ENCODE data around the gene EHF.
A peak's percentile ranks its signal among the peaks of the same experiment; 100 is the strongest.

Gene EHF

DNA sequence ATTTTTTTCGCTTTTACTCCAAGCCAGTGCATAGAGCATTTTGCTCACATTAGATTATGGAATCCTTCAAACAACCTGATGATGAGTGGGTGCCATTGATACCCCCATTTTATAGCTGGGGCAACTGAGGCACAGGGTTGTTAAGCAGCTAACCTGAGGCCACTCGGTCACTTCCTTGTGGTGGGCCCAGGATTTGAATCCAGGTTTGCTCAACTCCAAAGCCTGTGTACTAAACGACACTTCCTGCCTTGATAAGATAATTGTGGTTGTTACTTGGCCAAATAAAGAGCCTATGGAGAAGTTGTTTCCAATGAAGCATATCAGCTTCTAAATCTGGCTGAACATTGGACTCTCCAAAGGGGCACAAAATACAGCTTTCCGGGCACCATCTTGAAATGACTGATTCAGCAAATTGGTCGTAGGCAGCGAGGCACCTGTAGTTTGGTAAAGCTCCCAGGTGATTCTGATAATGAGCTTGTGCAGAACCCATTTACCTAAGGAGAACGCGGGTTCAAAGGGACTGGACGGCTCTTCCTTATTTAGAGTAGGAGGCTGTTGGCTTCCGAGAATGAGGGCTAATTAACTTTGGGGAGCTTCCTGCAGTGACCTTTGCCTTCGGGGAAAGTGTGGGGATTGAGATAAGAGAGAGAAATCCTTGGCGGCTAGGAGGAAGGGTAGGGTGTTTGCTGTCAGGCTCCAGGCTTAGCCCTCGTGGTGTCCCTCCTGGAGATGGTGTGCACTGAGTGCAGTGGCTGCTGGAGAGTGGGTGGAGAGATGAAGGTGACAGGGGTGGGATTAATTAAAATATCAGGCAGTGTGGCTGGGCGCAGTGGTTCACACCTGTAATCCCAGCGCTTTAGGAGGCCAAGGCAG lies 17.5 kb upstream of the EHF start:
- DNase-seq: no peak

DNA sequence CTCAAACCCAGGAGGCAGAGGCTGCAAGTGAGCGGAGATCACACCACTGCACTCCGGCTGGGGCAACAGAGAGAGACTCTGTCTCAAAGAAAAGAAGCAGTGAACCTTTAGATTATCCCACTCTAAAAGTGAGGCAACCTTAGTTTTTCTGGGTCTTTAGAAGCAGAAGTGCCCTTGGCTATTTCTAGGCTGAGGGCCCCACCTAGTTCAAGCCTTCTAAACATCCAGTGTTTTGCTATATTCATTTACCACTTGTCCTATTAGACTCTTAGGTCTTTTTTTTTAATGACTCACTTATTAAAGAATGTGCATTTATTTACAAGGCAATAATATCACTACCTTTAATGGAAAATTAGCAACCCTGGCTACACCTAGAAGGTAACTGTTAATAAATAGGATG lies 16.7 kb upstream of the EHF start:
- no peak for DNase-seq

DNA sequence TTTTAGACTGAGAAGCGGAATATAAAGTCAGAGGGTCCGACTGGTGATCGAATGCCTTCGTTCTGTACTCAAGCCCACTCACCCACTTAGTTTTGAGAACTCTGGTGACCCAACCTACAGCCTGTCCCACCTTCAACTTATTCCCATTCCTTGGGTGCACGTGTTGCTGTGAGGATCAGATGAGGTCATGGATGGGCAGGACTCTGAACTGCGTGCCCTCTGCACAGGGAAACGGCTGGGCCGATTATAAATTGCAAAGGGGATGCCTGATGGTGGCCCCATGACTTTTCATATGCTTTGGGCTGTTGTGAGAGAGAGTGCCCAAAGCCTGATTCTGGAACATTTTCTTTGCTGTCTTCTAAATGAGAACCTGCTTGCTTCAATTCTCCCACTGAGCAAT lies 16.0 kb upstream of the EHF start:
- DNase-seq: no peak

DNA sequence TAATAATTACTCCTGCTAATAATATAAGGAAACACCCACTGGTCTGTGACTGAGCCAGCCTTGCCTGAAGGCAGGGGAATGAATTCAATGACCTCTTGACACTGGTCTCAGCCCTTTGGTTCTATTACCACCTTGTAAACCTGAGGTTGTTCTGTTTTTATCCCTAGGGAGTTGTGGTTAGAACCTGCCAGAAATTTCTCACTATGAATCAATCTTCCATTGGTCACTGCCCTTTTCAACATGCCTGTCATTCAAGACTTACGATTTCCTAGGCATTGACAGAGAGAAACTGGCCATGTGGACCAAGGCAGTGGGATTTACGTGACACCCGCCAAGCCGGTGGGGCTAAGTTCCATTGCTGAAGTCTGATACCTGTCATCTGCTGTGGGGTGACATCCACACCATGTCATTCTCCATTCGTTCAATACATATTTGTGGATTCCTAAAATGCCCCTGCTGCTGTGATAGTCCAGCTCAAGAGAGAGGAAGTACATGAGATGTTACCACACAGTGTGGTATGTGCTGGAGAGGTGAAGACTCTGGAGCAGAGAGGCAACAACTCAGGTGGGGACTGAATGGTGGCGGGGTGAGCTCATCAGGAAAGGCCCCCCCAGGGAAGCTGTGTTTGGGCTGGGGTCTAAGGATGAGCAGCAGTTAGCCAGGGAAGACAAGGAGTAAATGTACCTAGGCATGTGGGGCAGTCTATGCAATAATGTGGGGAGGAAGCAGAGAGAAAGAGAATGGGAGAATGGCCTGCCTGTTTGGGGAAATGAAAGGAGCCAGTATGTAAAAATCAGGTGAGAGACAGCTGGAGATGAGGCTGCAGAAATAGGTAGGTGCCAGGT lies 15.2 kb upstream of the EHF start:
- no peak for DNase-seq

DNA sequence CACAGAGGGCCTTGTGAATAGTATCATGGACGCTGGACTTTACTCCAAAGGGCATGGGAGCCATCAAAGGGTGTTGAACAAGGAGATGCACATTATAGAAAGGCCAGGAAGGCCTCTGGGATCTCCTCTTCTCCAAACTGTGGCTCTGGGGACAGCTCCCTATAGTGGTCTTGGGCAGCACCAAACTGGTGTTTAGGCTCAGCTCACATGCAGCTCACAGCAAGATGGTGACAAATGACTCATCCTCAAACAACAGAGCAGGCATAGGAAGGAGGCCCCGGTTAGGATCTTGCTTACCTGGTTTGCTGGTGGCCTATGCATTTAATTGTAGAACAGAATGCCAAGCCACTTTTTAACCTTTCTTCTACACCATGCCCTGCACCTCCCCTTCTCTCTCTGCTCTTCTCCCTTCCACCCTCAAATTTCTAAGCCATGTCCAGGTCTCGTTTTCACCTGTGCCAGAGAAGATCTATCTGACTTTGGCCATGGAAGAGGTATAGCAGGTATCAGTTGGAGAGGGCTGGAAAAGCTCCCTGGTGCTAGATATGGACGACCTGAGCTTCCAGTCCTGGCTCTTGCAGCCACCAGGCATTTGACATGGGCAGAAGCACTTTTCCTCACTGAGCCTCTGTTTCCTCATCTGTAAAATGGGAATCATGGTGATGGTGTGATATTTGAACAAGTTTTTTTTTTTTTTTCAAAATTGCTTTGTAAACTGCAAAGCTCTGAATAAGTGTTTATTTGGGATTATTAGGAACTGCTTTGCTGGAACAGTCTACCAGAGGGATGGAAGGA lies 14.4 kb upstream of the EHF start:
- no peak for DNase-seq

DNA sequence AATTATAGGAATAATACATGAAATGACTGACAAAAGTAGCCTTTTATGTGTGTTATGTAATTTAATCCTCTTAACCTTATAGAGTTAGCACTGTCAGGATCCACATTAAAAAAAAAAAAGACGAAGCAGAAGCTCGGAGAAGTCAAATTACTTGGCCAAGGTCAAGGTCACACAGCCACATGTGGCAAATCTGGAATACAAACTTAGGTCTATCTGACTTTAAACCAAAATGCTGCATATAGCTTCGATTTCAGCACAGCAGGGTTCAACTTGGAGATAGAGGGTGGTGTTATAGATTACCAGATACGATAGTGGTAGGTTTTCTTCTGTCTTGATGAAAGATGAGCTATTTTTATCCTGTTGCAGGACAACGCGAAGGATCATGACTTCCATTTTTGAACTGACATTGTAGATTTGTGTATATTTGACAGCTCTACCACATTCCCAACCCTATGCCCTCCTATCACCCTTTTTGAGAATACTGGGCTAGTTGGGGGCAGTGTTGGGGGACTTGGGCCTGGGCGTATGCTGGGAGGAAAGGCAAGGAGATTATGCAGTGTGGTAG lies 11.6 kb upstream of the EHF start:
- DNase-seq: no peak

DNA sequence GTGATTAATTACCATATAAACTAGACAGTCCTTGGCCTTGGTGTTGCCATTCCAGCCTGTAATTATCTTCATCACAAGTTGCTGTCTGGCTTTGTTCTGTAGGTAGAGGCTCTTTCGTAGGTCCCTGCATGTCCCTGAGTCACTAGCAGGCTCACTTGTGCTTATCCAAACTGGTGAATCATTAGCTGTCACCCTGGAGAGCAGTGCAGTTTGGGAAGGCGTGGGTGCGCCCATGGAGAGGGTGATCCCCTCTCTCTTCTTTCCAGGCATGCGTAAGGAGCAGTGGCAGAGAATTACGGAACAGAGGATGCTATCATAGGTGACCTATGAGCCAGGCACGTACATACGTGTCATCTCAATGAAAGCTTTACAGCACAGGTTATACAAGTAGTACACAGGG lies 11.0 kb upstream of the EHF start:
- DNase-seq: no peak

DNA sequence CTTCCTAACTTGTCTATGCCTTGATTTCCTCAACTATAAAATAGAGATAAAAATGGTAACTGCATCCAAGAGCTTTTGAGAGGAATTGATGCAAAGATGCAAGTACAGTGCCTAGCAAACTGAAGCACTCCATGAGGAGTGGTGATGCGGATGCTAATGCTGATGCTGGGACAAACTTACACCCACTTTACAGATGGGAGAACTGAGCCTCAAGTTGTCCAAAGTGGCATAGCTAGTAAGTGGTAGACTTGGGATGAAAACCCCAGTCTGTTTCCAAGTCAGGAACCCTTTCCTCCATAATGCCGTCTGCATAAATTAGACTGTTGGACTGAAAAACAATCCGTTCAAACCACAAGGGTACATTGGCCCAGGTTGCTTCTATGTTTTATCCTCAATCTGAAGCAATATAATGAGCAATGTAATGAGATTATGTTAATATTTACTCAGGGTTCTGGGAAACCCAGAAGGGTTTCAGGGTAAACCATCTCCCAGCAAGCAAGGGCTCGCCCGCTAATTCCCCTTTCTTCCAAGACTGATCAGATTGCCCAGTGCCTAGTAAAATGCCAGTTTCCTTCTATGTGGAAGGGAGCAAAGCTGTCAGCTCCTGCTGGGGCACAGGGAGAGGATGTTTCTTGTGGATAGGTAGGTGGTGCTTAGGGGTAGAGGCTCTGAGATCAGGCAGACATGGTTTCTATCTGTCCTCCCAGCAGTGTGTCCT lies 10.4 kb upstream of the EHF start:
- DNase-seq: no peak

DNA sequence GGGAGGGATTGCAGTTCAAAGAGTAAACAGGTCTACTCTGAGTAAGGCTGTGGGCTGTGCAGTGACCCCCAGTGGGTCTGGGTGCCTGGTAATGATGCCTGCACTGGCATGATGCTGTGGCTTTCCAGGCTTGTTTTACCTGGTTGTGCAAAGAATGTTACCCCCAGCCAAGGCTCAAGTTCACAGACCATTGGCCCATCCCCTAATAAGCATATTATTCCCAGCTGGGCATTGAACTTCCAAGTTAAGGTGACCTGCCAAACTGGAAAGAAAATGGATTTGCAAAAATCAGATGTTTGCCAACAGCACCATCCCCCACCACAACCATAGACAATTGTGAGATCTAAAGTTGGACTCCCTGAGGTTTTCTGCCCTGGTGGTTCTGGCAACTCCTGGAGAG lies 7.9 kb upstream of the EHF start:
- no peak for DNase-seq

DNA sequence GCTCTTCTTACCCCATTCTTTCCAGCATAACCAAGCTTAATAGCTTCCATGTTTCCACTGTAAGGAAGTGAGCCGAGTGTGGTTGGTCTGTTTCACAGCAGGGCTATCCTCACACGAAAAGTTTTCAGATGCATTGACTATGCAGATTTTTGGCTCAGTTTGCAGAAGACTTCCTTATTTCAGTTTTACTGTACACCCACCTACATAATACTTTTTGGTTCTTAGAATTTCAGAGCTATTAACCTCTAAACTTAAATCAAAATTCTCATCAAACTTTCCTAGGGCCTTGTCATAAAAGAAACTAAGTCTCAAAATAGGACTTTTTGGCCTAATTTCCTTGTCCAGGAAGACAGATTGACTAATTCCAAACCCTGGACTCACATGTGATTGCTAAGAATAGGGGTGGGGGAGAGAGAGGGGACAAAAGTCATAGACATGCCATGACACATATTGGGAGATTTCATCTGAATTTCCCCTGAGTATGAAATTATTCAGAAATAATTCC lies 7.3 kb upstream of the EHF start:
- DNase-seq: no peak

DNA sequence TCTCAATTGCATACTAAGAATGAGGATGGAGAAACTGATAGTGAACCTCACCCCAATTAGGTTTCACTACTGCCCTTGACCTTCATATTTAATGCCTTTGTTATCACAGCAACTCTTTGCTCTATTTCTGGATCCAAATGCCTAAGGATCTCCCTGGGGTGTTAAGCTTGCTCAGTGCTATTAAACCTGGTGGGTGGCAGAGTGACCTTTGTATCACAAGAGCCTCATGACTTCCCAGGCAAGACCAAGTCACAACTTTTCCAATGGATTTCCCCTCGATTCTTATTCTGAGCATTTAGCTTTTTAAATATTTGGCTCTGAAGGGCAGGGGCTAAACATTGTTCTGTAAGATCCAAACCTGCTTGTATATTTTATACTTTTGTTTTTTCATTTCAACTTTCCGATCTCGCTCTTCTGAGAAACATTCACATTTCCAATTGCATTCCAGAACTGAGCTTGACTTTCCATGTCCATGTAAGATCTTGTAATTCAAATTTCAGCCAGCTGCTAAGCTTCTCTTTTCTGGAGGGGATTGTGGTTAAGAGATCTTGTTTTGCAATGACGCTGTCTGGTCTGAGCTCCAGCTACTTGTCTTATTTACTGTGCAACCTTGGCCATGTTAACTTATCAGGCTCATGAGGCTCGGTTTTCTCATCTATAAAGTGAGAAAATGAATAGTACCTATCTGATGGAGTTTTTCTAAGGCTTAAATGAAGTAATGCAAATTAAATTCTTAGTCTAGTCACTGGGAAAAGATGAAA lies 6.4 kb upstream of the EHF start:
- DNase-seq: no peak

DNA sequence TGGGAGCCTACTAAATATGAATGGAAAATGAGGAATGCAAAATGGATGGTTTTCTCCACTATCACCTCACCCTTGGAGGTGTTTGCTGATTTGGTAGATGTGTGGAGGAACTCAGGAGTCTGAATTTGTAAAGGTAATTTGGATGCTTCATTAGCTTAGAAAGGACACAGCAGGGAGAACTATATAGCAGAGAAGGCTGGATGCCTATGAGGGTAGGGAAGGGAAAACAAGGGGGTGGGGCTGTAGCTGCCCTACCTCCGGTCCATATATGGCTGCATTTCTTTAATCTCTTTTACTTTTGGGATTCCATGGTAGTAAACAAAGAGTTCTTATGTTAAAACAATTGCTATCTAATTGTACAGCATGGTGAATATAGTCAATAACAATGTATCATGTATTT lies 4.8 kb upstream of the EHF start:
- DNase-seq: no peak

DNA sequence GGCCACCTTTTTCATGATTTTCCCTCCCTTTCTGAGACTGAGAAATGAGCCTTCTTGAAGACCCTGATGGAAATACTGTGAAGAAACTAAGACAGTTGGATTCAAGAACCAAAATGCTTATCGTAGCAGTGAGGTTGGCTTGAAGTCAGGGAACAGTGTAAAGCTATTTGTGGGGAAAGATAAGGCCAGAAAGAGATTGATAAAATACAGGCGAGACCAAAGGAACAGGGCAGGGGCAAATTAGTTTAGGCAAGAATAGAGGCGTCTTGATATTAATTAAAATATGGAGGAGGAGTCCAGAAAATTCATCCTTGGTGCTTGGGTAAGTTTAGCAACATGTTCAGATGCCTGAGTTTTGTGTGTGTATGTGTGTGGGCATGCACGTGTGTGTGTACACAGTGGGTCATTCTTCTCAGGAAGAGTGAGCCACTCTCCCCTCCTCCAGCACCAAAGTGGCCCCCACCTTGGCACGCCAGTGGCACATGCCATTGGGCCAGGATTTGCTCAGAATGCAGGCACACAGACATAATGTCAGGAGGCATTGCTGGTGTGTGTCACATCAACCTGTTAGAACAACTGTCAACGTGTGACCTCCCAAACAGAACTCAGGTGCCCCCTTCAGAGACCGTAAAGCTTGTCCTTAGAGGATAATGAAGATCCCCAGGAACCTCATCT lies 3.9 kb upstream of the EHF start:
- no peak for DNase-seq

DNA sequence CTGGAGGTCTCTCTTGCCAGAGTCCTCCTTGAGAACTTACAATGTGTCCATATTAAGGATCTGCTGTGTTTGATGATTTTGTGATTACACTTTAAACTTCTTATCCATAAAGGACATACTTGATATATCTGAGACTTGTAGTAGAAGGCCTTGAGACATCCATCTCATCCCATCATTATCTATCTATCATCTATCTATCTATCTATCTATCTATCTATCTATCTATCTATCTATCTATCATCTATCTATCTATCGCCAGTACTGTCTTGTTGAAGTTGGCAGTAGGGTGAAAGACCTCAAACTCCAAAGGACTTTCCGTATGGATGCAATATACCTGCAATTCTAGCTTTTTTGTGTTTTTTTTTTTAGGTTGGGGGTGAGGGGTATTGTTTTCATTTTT lies 2.5 kb upstream of the EHF start:
- no peak for DNase-seq

DNA sequence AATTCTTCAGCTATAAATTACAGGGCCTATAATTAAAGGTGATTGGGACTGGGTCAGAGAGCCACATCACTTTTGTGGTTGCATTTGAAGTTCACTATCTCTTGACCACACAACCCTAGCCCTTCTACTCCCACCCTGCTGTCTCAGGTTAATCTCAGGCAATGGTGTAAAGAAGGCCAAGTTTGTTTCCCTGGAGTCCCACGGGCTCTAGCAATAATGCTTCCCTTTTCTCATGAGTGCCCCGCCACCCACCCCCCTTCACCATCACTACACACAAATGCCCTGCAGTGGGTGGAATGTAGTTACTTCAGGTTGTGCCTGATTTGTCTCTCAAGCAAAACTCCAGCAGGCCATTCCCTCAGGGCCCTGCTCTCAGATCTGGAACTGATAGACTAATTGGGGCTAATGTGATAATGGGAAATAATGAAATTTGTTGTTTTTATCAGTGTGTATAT lies 1.8 kb upstream of the EHF start:
- no peak for DNase-seq

DNA sequence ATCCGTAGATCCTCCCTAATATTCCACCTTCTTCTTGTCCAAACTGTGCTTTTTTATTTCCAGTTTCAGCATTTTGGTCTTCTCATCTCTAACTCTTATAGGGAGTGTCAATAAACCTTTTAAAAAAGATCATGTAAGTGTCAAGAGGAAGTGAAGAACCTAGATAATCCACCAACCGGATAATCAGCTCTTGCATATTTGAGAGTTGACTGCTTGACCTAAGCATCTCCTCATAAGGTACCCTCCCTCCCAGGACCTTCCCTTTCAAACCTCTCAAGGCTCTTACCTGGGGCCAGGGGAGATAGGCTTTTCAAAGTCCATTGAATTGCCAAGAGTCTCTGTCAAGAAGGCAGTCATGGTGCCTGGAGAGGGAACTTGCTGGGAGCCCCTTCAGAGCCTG lies 691 bp upstream of the EHF start:
- no peak for DNase-seq

DNA sequence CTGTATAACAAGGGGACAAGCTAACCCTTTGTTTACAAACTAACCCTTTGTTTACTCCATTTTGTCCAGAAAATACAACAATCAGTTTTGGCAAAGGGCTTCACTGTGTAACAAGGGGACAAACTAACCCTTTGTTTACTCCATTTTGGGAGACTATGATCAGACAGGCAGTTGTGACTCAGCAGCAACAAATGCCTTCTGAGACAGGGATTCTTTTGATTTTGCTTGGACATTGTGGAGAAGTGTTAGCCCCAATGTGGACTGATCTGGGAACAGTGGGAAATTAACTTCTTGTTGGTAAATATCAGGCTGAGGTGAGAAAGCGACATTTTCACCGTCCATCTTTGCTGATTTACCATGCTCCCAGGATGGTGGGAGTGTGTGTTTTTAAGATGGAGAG lies 983 bp downstream of the EHF start:
- no peak for DNase-seq

DNA sequence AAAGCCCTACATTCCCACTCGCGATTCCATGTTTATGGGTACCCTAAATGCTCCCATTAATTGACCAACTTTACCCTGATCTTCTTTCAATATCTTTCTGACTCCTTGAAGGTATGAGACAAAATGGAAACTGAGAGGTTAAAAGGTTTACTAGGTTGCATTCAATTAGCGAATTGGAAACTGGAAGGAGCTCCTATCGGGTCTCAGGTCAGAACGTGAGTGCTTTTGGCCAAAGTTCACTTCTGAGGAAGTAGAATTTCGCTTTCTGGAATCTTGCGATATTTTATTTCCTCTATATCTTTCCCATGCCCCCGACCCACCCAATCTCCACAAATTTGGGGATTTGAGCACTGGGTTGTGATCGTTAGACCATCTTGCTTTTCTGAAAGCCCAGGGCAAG lies 2.6 kb downstream of the EHF start:
- DNase-seq: no peak

DNA sequence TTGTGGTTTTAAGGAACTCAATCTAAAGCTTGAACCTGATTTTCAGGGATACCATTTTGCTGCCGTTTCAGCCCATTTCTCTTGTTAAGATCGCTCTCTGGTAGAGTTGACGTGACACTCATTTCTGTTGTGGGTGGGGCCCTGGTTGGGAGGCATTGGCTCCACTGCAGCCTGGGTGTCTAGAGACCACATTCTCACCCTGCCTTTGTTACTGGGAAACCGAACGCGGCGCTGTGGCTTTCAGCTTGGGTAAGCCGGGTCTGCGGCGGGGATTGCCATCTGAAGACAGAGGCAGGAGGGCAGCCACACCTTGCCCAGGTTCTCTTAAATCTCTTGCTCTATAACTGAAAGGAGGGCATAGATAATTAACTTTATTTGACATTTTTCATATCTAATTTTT lies 3.2 kb downstream of the EHF start:
- peak; percentile 18 for DNase-seq

DNA sequence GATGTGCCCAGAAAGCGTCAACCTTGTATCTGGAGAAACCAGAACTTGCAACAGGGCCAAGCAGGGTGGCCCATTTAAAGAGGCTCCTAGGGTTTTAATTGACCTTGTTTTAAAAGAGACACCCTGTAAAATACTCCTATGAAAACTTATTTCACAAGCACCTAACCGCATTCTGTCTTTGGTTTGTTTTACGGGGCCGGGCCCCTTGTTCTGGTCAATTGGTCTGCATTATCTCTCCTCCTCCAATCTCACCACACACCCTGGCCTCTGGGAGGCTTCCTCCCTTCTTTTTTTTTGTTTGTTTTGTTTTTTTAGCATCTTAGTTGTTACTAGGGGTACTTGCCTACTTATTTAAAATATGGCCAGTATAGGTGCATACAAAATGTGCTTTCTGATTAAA lies 4.7 kb downstream of the EHF start:
- no peak for DNase-seq

DNA sequence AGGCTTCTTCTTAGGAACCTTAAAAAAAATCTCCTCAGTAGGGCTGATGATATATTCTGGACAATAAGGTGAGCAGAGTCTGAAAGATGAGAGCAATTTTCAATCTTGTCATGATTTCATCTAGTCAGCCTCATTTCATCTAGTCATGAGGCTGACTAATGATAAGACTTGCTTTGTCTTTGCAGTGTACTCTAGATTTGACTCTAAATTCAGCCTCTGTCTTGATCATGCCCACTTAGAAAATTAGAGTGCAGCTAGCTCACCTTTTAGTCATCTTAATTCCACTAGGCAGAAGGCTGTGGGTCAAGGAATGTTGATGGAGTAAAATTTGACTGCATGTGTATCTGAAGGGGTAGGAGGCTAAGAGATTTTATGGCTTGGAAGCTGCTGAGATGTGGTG lies 5.5 kb downstream of the EHF start:
- DNase-seq: no peak

All from NCI-H187 treated with DMSO at 0.1 percent for 48 hours (cell line).